ENCODE measurements around the gene MOCS1.

Gene MOCS1

DNA sequence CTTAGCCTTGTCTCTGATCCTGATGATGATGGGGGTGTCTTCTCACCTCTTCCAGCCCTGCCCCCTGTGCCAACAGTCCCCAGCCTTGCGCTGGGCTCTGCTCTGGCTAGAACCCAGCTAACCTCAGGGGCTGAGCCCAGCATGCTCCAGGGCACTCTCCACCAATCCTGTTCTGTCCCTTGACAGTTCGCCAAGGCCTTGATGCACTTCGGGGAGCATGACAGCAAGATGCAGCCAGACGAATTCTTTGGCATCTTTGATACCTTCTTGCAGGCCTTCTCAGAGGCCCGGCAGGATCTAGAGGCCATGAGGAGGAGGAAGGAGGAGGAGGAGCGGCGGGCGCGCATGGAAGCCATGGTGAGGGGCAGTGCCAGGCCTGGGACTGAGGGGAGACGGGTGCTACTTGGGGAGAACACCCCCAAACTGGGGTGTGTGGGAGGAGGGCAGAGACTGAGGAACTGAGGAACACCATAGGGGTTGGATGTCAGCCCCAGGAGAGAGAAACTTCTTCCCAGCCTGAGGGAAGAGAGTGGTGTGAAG is 33.1 kb downstream of the MOCS1 start:
- no peak for DNase-seq

DNA sequence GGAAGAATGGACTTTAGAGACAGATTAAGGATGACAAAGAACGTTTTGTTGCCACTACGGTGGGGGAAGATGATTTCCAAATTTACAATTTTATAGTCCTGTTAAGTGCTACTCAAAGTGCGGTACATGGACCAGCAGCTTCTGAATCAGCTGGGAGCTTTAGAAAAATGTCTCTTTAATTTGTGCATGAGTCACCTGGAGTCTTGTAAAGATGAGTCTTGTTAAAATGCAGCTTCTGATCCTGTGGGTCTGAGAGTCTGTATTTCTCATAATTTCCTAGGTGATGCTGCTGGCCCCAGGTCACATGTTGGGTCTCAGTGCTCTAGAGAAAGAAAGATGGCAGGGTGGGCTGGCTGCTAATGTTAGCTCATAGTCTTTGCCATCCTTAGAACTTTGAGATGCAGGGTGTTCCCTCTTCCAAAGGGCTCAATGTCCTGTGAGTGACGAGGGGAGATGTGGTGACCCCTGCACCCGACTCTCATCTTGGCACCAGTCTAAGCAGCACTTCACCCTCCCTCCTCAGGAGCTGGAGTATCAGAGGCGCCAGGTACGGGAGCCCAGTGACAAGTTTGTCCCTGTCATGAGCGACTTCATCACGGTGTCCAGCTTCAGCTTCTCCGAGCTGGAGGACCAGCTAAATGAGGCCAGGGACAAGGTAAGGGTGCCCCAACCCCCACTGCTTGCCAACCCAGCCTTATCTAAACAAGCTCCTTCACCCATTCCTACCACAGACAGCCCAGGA is 34.5 kb downstream of the MOCS1 start:
- no peak for DNase-seq

DNA sequence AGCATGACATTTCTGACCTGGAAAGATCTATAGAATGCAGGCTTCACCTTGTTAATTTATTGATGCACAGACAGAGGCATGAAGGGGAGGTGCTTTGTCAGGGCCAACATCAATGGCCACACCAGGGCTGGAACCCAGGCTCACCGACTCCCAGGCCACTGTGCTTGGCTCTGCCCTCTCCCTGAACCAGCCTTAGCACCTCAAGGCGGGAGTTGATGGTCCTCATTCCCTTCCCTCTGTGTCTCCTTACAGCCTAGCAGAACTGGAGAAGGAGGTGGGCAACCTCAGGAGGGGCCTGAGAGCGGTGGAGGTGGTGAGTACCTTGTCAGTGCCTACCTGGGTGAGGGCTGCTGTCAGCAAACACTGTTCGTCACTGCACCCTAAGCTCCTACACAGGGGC is 35.6 kb downstream of the MOCS1 start:
- DNase-seq: no peak

DNA sequence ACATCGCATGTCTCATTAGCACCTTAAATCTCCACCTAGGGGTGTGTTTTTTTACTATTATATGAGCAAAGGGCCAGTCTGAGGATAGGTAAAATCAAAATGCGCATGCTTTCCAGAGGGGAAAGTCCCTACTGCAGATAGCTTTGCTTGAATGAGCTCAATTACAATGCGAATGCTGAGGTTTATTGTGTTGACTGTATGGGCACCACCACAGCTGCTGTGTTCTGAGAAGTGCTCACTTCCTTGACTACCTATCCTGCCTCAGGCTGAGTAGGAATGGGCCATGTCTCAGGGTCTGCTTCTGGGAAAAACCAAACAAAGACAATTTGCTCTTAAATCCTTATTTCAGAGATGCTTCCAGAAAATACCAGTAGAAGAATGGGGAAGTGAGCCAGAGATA is 36.6 kb downstream of the MOCS1 start:
- DNase-seq: no peak

DNA sequence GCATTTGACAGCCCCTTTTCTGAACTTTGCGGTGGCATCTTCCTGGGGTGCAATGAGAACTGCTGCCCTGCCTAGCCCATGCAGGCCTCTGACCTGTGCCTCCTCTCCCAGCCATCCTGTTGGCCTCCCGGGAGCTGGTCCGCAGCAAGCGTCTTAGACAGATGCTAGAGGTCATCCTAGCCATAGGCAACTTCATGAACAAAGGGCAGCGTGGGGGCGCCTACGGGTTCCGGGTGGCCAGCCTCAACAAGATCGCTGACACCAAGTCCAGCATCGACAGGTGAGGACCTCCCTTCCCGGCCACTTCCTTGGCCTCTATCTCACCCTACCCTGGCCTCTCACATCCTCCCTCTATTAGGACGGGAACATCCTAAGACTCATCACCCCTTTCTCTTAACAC is 37.6 kb downstream of the MOCS1 start:
- DNase-seq: no peak

DNA sequence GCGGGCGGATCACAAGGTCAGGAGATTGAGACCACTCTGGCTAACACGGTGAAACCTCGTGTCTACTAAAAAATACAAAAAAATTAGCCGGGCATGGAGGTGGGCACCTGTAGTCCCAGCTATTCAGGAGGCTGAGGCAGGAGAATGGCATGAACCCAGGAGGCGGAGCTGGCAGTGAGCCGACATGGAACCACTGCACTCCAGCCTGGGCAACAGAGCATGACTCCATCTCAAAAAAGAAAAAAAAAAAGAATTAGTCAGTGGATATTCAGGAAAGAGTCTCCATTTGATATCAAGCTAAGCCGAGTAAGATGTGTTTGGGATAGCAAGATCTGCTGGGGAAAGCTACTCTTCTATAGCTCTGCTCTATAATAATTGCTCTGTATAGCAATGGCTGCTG is 41.0 kb downstream of the MOCS1 start:
- no peak for DNase-seq

DNA sequence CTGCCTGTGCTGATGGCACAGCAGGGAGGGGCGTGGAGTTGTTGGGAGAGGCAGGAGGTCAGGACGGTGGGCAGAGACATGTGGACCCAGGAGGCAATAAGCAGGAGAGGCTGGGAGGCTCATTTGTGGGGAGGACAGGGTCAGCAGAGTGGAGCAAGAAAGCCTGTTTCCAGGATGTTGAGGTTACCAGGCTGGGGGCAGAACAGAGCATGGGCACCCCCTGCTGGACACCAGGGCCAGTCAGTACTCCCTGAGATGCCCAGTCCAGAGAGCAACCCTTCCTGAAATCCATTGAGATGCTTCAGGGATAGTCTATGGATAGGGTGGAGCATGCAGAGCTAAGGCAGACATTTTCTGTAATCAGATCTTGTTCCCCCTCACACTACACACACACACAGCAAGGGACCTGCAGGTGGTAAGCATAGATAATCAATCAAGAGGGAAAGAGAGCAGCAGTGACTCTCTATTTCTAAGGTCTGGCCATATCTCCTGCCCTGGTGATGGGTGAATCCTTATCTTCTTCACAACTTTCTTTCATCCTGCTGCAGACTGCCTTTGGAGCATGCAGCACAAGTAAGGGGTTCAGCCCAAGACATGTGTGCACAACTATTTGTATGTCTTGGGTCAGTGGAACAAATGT is 41.7 kb downstream of the MOCS1 start:
- DNase-seq: no peak

DNA sequence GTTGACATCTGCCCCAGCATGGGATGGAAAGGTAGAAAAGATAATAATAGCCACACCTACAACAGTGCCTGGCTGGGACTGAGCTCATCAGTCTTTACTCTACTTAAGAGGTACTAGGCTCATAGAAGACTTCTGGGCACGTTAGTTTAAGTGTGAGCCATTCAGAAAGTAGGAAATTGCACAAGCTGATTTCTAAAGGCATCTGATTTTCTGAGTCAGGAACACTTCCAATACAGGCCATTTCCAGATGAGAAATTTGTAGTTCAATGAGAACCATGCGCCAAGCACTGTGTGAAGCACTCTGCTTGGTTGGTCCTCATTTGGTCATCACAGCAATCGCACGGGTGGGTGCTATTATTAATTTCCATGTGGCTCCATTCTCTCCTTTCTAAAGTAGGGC is 42.3 kb downstream of the MOCS1 start:
- DNase-seq: no peak

DNA sequence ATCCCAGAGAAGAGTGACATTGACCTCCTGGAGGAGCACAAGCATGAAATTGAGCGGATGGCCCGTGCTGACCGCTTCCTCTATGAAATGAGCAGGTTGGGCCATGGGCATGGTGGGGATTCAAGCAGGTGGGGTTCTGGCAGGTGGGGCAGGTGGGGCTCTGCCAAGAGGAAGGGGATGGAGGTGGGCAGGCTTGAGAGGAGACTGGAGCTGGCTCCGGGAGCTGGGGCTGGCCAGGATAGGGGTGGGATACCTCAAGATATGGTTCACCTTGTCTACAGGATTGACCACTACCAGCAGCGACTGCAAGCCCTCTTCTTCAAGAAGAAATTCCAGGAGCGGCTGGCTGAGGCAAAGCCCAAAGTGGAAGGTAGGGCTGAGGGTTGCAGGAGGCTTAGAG is 42.9 kb downstream of the MOCS1 start:
- no peak for DNase-seq

DNA sequence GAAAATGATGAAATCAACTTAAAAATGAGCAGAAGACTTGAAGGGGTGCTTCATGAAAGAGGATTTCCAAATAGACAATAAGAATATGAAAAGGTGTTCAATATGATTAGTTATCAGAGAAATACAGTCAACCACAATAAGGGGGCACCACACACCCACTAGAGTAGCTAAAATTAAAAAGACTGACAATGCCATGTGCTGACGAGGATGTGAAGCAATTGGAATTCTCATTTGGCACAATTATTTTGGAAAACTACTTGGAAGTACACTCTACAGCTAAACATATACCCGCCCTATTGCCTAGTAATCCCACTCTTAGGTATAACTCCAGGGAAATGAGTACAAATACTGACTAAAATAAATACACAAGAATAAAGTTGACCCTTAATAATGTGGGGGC is 45.0 kb downstream of the MOCS1 start:
- no peak for DNase-seq

DNA sequence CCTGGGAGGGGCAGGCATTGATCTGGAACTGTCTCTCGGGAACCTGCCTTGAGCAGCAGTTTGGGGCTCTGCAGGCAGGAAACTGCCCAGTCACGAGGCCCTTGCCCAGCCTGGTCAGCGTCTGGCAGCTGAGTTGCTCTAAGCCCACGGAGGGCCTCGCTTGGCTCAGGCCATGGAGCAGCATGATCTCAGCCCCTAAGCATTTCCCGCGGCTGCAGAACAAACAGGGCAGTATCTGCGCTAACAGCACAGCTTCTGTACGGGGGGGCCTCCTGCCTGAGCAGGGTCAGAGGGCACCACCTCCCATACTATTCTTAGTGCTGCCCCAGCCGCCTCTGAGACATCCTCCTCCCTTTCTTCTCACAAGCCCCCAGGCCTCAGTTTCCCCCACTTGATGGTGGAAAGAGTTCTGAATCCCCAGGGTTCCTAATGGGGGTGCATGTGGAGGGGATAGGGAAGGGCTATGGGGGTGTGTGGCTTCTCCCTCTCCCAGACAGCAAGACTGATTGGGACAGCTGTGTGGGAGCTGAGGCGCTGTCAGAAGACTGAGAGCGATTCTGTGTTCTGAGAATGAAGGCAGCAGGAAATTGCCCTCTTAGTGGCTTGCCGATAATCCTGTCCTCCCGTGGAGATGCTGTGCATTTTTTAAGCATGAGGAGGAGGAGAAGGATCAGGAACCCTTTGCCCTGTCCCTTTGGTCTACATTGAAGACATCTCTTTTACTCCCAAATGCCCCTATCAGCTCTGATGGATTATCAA is 46.4 kb downstream of the MOCS1 start:
- DNase-seq: no peak

DNA sequence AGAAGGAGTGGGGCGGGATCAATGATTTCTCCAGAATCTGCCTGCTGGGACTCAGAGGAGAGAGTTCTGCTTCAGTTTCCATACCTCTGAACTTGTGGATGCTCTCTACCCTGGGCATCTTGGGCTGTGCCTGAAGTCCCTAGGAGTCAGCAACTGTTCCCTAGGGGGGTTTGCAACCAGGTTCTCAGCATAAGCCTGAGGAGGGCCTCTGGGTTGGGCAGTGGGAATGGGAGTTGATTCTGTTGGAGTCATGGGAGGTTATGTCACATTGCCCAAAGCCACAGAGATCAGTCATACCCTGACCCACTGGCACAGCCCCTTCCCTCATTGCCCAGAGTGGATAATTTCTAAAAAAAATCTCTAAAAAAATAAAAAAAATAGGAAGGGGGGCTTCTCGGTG is 47.4 kb downstream of the MOCS1 start:
- DNase-seq: no peak

DNA sequence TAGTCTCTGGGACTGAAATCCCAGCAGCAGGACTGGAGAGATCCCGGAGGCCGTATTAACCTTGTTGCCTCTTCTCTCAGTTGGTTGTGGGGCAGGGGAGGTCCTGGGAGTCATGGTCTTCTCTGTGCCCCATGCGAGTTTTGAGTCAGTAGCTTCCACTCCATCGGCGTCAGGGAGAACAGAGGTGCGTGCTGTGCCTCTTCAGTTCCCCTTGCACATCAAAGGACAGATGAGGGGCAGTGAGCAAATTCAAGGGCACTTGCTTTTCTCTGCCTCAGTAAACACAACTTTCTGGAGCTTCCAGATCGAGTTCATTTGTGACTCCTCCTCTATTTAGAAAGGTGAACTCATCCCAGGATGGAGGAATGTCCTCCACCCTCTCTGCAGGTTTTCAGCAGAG is 48.6 kb downstream of the MOCS1 start:
- no peak for DNase-seq

DNA sequence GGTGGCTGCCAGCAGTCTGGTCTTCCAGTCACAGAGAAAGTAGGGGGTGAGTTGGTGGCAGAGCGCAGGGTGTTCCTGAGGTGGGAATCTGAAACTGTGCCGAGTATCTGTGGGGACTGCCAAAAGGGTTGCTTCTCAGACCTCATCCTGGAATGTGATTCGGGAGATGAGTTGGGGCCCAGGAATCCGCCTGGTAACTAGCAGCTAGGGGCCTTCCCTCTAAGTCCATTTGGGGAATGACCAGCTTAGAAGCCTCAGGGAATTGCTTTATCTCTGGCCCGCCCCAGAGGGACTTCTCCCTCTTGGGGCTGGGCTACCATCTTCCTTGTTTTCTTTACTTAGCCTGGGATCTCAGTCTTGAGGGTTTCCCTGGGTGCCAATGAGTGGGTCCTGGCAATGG is 49.6 kb downstream of the MOCS1 start:
- DNase-seq: no peak

DNA sequence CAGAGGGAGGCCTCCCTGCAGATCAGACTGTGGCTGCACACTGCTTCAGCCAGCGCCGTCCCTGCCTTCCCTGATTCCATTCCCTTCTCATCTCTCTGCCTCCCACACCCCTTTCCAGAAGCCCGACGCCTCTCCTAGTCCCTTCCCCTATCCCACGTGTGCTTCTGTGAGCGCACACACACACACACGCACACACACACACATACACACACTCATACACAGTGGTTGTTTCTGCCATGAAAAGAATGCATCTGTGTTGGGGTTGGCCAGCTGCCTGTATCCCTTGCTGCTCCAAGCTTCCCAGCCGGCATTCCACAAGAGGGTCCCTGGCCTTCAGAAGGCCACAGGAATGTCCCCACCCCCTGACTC is 51.7 kb downstream of the MOCS1 start:
- DNase-seq: no peak

DNA sequence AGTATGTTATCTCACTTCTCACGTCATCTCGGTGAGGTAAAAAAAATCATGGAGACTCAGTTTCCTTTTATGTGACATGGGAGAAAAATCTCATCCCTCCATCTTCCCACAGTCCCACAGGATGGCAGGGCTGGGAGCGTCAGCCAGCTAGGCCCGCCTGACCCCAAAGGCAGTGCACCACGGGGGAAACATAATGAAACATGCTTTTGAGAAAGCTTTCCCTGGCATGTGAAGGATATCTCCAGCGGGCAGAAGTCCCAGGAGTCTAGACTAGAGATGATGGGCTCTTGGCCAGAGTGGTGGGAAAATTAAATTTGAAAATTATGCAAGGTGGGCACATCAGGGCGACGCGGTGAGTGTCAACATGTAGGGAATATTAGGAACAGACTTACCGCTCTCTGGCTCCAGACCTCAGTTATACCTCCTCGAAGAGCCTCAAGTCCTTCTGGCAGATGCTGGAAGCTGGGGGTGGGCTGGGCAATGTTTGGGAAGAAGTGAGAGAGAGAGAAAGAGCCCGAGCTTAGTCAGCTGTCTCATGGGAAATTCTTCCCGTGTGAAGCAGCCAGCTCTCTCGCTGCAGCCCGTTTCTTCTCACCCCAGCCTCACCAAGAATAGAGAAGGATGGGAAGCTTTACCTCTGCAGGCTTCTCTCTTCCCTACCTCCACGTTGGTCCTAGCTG is 52.3 kb downstream of the MOCS1 start:
- DNase-seq: no peak

DNA sequence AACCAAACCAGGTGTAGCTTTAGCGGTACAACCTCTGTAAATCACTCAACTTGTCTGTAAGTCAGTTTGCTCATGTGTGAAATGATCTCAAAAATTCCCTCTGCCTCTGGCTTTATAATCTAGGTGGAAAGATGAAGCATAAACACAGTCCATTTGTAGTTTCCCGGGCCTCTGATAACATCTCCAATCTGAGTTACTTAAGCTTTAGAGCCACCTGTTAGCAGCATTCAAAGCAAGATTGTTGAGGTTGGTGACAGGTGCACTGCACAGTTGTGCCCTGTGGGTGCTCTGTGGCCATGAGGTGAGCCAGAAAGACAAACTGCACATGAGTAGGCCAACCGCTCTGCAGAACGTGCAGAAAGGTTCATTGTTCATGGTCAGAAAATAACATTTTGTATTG is 53.7 kb downstream of the MOCS1 start:
- DNase-seq: no peak

DNA sequence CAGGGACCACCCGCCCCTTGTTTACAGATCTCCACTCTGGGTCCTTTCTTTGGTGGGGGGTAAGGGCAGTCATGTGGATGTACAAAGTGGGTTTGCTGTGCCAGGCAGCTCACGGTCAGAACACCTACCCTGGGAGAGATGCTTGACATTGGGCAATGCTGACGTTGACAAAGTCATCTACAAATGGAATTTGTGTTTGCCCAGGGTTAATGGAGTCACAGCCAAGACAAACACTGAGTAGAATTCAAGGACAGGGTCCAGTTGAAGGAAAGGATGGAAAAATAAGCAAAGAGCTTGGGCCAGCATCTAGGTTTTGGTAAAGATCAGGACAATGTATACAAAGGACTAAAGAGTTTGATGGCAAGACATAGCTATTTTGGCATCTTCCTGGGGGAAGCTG is 54.7 kb downstream of the MOCS1 start:
- no peak for DNase-seq

DNA sequence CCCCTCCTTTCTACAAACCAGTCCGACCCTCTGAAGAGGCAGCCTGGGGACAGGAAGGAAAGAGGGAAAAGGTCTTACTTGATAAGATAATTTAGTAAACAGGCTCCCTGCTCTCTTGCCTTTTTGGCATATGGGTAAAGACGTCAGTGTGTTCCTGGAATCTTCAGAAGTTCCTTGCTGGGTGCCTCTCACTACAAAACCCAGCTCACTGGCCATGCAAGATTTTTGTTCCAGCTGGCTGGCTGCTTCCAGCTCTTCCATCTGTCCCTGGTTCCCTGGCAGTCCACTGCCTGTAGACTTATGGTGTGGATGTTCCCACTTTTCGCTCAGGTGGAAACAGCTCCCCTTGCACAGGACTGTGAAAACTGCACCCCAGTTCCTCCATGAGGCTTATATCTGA is 57.4 kb downstream of the MOCS1 start:
- no peak for DNase-seq

DNA sequence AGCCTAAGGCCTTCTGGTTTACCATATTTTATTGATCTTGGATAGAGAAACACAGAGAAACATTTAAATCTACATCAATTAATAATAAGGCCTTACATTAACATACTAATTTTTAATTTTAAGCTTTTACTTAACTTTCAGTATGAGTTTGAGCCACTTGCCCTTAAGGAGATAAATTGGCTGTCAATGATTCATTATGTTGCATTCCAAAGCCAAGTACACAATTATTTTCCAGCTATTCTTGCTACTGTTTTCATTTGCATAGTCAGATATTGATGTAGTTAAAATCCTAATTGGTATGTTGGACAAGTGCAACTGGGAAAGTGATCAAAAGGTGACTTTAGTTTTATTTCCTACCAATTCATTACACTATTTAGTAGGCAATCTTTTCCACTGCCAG is 58.2 kb downstream of the MOCS1 start:
- no peak for DNase-seq

DNA sequence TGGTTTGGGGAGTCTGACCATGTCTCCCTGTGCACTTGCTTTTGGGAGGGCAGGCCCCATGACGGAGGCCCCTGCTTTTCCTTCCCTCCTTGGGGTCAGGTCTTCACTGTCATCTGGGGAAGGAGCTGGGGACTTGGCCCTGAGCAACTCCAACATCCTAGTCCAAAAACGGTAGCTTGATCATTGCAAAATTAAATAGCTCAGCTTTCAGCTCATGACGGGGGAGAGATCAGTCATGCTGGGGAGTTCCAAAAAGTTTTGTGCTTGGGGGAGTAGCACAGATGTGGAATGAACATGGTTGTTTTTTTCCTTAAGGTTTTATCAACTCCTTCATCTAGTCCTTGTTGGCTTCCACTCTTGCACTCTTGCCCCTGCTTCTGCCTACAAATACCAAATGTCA is 60.8 kb downstream of the MOCS1 start:
- DNase-seq: no peak

DNA sequence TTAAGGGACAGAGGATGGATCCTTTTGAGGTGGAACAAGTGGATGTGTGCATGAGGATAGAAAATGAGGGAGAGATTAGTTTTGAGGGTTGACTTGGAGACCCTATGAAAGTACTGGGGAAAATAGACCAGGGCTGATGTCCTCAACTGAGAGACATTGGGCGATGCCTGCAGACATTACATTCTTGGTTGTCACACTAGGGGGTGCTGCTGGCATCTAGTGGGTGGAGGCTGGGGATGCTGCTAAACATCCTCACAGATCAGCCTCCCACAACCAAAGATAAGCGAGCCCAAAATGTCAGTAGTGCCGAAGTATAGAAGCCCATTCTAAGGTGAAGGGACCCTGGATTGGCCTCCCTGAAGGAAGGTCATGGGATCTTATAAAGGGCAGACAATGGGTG is 63.3 kb downstream of the MOCS1 start:
- DNase-seq: no peak

DNA sequence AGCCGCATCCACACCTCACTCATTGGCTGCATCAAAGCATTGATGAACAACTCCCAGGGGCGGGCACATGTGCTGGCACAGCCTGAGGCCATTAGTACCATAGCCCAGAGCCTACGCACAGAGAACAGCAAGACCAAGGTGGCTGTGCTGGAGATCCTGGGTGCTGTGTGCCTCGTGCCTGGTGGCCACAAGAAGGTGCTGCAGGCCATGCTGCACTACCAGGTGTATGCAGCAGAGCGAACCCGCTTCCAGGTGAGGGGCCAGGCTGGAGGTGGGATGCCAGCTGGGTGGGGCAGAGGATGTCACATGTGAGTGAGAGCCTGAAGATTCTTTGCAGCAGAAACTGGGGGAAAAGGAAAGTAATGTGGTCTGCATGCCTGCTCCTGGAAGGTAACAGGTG is 66.7 kb downstream of the MOCS1 start:
- DNase-seq: no peak
